Fibroblast of skin of abdomen (primary cell): ENCODE data around the gene CIAO2B.
"Not testable (repeated sequence)": the region's sequence is repeated elsewhere in the genome, so short reads cannot be mapped to it uniquely, and the experiment has no call there.

Source experiments
- DNase-seq: peaks from one replicate; pipeline ENCODE4 v3.0.0-alpha.2; 2013

The CIAO2B gene

DNA sequence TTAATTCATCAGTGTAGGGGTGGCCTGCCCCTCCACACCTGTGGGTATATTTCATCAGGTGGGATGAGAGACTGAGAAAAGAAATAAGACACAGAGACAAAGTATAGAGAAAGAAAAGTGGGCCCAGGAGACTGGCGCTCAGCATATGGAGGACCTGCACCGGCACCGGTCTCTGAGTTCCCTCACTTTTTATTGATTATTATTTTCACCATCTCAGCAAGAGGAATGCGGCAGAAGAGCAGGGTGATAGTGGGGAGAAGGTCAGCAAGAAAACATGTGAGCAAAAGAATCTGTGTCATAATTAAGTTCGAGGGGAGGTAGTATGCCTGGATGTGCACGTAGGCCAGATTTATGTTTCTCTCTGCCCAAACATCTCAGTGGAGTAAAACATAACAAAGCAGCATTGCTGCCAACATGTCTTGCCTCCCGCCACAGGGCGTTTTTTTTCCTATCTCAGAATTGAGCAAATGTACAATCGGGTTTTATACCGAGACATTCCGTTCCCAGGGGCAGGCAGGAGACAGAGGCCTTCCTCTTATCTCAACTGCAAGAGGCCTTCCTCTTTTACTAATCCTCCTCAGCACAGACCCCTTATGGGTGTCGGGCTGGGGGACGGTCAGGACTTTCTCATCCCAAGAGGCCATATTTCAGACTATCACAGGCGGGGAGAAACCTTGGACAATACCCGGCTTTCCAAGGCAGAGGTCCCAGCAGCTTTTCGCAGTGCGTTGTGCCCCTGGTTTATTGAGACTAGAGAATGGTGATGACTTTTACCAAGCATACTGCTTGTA is 21.4 kb upstream of the CIAO2B start:
- DNase-seq: not testable (repeated sequence)

DNA sequence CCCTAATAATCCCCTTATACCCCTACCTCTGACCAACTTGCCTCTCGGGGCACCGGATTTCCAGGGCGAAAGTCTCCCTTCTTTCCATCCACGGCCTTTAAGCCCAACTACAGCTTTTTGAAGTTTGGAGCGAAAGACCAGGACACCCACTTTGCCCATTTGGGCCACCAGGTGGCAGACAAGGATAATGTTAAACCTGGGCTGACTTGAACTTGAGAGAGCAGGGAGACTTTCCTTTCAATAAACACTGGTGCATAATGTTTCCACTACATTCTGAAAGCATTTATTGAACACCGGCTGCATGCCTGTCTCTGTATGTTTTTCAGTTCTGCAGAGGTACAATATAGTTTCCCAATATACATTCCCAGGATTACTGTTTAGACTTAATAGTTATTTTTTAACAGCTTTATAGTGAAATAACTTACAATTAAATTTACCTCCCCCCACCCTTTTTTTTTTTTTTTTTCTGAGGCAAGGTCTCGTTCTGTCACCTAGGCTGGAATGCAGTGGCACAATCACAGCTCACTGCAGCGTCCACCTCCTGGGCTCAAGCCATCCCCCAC is 20.0 kb upstream of the CIAO2B start:
- peak; percentile 62 for DNase-seq

DNA sequence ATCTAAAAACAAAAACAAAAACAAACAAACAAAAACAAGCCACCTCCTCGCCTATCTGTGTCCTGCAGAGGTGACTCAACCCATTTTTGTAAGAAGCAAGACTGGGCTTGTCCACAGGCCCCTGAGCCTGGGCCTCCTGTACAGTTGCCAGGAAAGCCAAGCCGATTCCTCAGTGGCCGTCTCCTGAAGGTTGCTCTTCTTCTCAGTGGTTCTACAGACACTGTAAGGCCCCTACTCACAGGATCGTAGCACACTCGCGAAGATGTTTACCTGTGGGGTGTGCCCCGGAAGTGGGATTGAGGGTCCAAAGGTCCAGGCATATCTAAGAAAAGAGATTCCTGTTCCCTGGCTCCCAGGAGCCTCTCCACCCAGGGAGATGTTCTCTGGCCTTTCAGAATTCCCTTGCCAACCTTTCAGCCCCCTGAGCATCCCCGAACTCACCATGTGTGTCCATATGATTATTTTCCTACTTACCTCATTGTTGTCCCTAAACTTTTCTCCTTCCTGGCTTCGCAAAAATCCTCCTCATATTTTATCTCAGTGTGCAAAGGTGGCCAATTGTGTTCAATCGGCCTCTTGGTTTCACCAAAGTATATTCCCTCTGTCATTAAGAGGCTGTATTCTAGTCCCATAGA is 19.4 kb upstream of the CIAO2B start:
- DNase-seq: no peak

GRCh38 chr16:66952430-66953110 is 18.4 kb upstream of the CIAO2B start:
- no peak for DNase-seq

DNA sequence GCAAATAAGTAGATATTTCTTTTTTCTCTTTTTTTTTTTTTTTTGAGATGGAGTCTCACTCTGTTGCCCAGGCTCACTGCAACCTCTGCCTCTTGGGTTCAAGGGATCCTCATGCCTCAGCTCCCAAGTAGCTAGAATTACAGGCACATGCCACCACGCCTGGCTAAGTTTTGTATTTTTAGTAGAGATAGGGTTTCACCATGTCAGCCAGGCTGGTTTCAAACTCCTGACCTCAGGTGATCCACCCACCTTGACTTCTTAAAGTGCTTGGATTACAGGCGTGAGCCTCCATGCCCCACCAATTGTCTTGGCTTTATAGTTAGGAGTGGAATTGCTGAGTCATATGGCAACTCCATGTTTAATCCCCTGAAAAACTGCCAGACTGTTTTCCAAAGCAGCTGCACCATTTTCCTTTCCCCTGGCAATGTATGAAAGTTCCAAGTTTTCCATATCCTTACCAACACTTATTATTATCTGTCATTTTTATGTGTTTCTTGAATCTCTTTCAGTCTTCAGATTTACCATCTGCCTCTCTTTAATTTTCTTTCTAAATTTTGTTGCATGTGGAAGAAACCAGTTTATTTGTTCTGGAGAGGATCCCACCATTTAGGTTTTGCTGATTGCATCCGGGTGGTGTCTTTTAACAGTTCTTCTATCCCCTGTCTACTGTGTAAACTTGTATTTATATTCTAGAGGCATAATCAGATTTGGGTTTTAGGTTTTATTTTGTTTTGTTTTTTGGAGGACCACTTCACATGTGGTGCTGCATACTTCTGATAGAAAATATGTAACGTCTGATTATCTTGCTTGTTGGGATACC is 17.0 kb upstream of the CIAO2B start:
- no peak for DNase-seq

- no peak for DNase-seq
Observed at GRCh38 chr16:66950437-66950836, 16.2 kb upstream of the CIAO2B start.

DNA sequence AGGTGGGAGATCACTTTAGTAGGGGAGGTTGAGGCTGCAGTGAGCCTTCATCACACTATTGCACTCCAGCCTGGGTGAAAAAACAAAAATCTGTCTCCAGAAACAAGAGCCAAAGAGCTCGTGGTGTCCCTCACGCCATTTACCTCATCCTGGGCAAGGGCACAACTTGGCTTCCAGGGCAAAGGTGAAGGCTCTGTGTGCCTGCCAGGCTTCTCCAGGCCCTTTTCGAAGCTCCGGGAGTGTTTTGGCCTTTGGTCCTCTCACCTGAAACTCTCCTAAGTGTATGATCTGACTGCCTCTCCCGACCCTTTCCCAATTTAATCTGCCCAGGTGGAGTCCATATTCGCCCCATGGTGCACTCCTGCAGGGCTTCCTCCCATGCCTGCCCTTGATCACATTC is 15.3 kb upstream of the CIAO2B start:
- DNase-seq: no peak

- no peak for DNase-seq
Observed at GRCh38 chr16:66948837-66949225, 14.6 kb upstream of the CIAO2B start.

DNA sequence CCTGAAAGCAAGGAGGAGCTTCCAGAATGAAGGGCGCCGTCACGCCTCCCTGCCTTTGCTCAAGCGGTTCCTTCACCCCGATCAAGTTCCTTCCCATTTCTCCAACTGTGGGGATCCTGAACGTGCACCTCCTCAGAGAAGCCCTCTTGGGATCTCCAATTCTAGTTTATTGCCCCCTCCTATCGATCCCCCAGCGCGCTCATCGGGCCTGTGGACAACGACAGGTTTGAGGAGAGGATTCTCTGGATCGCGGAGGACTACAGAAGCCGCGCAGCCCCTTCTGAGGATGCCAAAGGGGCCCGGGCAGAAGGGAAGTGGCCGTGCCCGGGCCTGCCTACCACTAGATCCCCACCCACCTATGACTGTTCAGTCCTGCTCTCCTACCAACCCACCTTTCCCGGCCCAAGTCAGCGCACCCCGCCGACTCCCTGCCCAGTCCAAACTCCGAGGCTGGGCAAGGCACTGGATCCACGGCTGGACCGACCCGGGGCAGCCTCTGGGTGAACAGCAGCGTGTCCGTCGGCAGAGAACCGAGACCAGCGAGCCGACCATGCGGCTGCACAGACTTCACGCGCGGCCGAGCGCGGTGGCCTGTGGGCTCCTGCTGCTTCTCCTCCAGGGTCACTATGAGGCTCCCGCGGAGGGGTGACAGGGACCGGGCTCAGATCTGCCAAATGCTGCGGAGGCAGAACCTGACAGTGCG is 14.1 kb upstream of the CIAO2B start:
- no peak for DNase-seq

DNA sequence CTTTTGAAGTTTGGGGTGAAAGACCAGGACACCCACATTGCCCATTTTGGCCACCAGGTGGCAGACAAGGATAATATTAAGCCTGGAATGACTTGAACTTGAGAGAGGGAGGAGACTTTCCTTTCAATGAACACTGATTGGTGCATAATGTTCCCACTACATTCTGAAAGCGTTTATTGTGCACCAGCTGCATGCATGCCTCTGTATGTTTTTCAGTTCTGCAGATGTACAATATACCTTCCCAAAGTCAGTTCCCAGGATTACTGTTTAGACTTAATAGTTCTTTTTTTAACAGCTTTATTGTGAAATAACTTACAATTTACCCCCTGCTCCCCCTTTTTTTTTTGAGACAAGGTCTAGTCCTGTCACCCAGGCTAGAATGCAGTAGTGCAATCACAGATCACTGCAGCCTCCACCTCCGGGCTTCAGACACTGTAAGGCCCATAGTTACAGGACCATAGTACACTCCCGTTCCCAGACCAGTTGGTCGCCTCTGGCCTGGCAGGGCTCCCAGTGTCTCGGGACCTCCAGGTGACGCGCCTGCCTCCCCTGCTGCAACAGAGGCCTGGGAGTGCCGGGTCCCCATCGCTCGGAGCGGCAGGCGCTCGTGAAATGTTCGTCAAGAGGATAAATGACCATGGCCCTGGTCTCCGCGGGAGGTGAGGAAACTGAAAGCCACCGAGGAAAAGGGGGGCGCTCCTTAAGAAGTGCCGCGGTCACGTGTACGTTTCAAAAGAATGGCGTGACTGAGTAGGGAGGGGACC is 13.3 kb upstream of the CIAO2B start:
- DNase-seq: peak; percentile 74

DNA sequence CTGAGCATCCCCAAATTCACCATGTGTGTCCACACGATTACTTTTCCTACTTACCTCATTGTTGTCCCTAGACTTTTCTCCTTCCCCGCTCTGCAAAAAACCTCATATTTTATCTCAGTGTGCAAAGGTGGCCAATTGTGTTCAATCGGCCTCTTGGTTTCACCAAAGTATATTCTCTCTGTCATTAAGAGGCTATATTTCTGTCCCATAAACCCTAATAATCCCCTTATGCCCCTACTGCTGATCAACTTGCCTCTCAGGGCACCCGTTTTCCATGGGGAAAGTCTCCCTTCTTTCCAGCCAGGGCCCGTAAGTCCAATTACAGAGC is 12.7 kb upstream of the CIAO2B start:
- no peak for DNase-seq

GRCh38 chr16:66946541-66946940 is 12.3 kb upstream of the CIAO2B start:
- DNase-seq: no peak

- DNase-seq: no peak
Observed at GRCh38 chr16:66945939-66946338, 11.7 kb upstream of the CIAO2B start.

GRCh38 chr16:66944971-66945370 is 10.8 kb upstream of the CIAO2B start:
- not testable (repeated sequence) for DNase-seq

- no peak for DNase-seq
Observed at GRCh38 chr16:66944054-66944441, 9.8 kb upstream of the CIAO2B start.

DNA sequence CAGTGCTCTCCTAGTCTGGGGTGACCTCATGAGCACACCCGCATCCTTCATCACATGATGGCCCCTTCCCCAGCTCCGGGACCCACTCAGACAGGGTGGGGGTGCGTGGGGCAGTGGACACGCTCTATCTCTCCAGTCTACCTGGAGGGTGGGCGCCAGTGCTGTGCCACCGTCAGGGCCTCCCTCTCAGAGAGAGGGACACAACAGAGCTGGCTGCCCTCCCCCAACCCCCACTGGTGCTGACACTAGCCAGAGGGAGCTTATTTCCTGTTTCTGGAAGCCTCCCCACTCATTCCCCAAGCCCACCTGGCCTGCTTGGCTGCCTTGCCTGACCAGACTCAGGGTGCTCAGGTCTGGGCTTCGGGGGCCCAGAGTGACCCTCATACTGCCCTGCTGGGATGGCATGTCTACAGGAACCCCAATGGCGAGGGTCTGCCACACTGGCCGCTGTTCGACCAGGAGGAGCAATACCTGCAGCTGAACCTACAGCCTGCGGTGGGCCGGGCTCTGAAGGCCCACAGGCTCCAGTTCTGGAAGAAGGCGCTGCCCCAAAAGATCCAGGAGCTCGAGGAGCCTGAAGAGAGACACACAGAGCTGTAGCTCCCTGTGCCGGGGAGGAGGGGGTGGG is 9.3 kb upstream of the CIAO2B start:
- no peak for DNase-seq

DNA sequence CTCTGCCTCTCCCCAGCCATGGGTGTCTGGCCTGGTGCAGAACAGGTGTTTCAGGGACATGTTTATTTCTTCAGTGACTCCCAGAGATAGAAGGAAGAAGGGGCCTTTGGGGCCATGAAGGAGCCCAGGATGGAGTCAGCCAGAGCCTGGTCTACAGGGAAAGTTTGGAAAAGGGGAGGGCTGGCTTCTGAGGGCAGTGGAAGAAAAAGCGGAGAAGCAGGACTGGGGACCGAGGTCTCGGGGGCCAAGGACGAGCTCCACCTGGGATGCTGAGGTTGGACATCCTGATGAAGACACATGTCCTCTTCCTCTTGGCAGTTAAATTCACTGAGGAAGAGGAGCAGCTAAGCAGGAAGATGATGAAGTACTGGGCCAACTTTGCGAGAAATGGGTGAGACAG is 8.8 kb upstream of the CIAO2B start:
- DNase-seq: no peak

DNA sequence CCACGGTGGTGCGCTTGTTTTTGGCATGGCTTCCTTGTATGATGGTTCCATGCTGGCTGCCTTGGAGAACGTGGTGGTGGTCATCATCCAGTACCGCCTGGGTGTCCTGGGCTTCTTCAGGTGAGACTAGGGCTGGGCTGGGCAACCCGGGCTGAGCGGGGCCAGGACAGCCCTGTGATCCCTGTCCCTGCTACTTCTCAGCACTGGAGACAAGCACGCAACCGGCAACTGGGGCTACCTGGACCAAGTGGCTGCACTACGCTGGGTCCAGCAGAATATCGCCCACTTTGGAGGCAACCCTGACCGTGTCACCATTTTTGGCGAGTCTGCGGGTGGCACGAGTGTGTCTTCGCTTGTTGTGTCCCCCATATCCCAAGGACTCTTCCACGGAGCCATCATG is 6.0 kb upstream of the CIAO2B start:
- no peak for DNase-seq

DNA sequence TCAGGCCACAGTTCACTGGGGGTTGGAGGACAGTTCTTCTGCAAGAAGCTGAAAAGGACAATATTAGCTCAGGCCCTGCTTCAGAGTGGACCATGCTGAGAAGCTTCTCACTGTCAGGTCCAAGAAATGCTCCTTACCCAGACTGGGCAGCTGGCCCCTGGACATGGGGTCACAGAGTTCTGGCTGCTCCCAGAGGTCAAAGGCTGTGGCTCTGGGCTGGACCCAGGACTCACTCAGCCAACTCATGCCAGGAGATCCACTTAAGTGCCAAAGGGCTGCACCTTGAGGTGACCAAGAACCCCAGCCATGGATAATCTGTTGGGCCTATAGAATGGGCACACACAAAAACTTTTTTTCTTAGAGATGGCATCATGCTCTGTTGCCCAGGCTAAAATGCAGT is 5.2 kb upstream of the CIAO2B start:
- DNase-seq: no peak

GRCh38 chr16:66937725-66938337 is 3.6 kb upstream of the CIAO2B start:
- no peak for DNase-seq
